HCT116 (cell line): ENCODE data around the gene ZNF862. TPM values are rescaled to one million over a fixed set of nuclear protein-coding genes. Genes with fewer than 3 reads are reported as not detected.

ENCODE experiments used
- ATAC-seq: fragments of 200-7000 bp; cut with Tn5 transposase; 2 replicates; pipeline ENCODE4 v1.9.1; 2020; ENCODE audit warnings: mild to moderate bottlenecking, moderate library complexity
- BruUV-seq: library from RNA; stranded (reverse); fragments of 400-500 nt; replicated peaks from 2 replicates; lab custom pipeline; 2021; lab: Mats Ljungman, UMichigan
- CTCF ChIA-PET: fragments of 300-600 bp; sonication (Branson Sonifier 250); formaldehyde crosslinking; loops from one replicate; lab custom pipeline; 2021; ENCODE audit warnings: antibody characterized with exemption; lab: Charles Lee
- POLR2A ChIA-PET: fragments of 300-600, 350-600 bp; sonication (Branson Sonifier 250); formaldehyde crosslinking; loops from one replicate; lab custom pipeline; 2021; ENCODE audit warnings: antibody characterized with exemption; lab: Charles Lee
- RAD21 ChIA-PET, 2 experiments: fragments of 300-600 bp; sonication (Branson Sonifier 250); formaldehyde crosslinking; loops; one replicate each; lab custom pipeline; 2023; ENCODE audit warnings: low total read pairs in 2 of 2; ENCODE audit not compliant: uncharacterized antibody in 2 of 2, unreplicated experiment in 2 of 2, low non-redundant PET in 1 of 2; lab: Charles Lee
- DNase-seq: peaks from one replicate; pipeline ENCODE4 v3.0.0-alpha.2; 2010; ENCODE audit warnings: low read depth, low spot score
- H2AFZ ChIP-seq: fragments of 200-600 bp; shearing (Covaris generic), sonication (generic); 2 replicates; pipeline ENCODE4 v1.6.1; 2017; ENCODE audit warnings: low read depth, mixed run types, mixed read lengths, antibody characterized with exemption, low read length; ENCODE audit not compliant: poor library complexity, severe bottlenecking
- H3K27ac ChIP-seq: 2 replicates; pipeline ENCODE4 v1.5.1; 2012; ENCODE audit warnings: low read depth, low read length
- H3K27me3 ChIP-seq: fragments of 200-600 bp; sonication (generic); 2 replicates; pipeline ENCODE4 v1.6.1; 2016; ENCODE audit warnings: mixed run types, low read length, mixed read lengths; ENCODE audit not compliant: insufficient read depth
- H3K36me3 ChIP-seq, 2 experiments: fragments of 200-500 bp in 1 of 2; fragments of 200-600 bp in 1 of 2; sonication (Bioruptor generic) in 1 of 2; sonication (generic) in 1 of 2; 2 replicates each; pipeline versions ENCODE4 v1.5.1 to v1.6.1; 2014 to 2016; ENCODE audit warnings: low read length in 2 of 2, inconsistent platforms in 1 of 2, mixed read lengths in 1 of 2, mixed run types in 1 of 2; ENCODE audit not compliant: insufficient read depth in 2 of 2, control insufficient read depth in 1 of 2
- H3K4me1 ChIP-seq, 2 experiments: fragments of 200-600 bp in 1 of 2; sonication (generic) in 1 of 2; 2 replicates each; pipeline versions ENCODE4 v1.5.1 to v1.6.1; 2012 to 2017; ENCODE audit warnings: low read length in 2 of 2, inconsistent platforms in 1 of 2, mild to moderate bottlenecking in 1 of 2, mixed read lengths in 1 of 2, mixed run types in 1 of 2, moderate library complexity in 1 of 2; ENCODE audit not compliant: insufficient read depth in 2 of 2, control insufficient read depth in 1 of 2
- H3K4me2 ChIP-seq: fragments of 200-600 bp; sonication (generic); 2 replicates; pipeline ENCODE4 v1.6.1; 2017; ENCODE audit warnings: mixed run types, low read length, mixed read lengths
- H3K4me3 ChIP-seq, 2 experiments: fragments of 200-600 bp in 1 of 2; sonication (generic) in 1 of 2; replicated peaks in 1 of 2; 2 replicates each; pipeline ENCODE4 v1.5.1; 2011 to 2016; ENCODE audit warnings: low read length in 2 of 2, control low read depth in 1 of 2, low read depth in 1 of 2, mild to moderate bottlenecking in 1 of 2, mixed read lengths in 1 of 2, mixed run types in 1 of 2
- H3K79me2 ChIP-seq: fragments of 200-600 bp; sonication (generic); 2 replicates; pipeline ENCODE4 v1.6.1; 2017; ENCODE audit warnings: mild to moderate bottlenecking, mixed run types, low read length, moderate library complexity, mixed read lengths; ENCODE audit not compliant: insufficient read depth
- H3K9ac ChIP-seq: fragments of 200-600 bp; sonication (generic); 2 replicates; pipeline ENCODE4 v1.6.1; 2016; ENCODE audit warnings: low read length, mixed read lengths
- H3K9me2 ChIP-seq: fragments of 200-600 bp; sonication (generic), shearing (Covaris generic); 2 replicates; pipeline ENCODE4 v1.6.1; 2017; ENCODE audit warnings: mixed run types, mild to moderate bottlenecking, moderate library complexity; ENCODE audit not compliant: insufficient read depth
- H3K9me3 ChIP-seq, 2 experiments: fragments of 200-500 bp in 1 of 2; fragments of 200-600 bp in 1 of 2; sonication (Bioruptor generic) in 1 of 2; sonication (generic) in 1 of 2; 2 replicates each; pipeline ENCODE4 v1.6.1; 2014 to 2017; ENCODE audit warnings: low read length in 2 of 2, mixed read lengths in 2 of 2, inconsistent platforms in 1 of 2, low read depth in 1 of 2, mild to moderate bottlenecking in 1 of 2, mixed run types in 1 of 2, moderate library complexity in 1 of 2; ENCODE audit not compliant: control insufficient read depth in 1 of 2, insufficient read depth in 1 of 2
- H4K20me1 ChIP-seq: fragments of 200-600 bp; sonication (generic), shearing (Covaris generic); 2 replicates; pipeline ENCODE4 v1.6.1; 2017; ENCODE audit warnings: mixed run types, mild to moderate bottlenecking, moderate library complexity; ENCODE audit not compliant: insufficient read depth
- POLR2A ChIP-seq: IDR thresholded peaks from 2 replicates; pipeline ENCODE4 v1.7.0; 2011; ENCODE audit warnings: borderline replicate concordance; ENCODE audit not compliant: insufficient read depth, insufficient read length; ENCODE audit errors: extremely low read depth
- RAD21 ChIP-seq: IDR thresholded peaks from 2 replicates; pipeline ENCODE4 v1.6.1; 2012; ENCODE audit warnings: low read depth, mild to moderate bottlenecking
- SRF ChIP-seq: IDR thresholded peaks from 2 replicates; pipeline ENCODE4 v1.6.1; 2012; ENCODE audit warnings: low read depth
- YY1 ChIP-seq: IDR thresholded peaks from 2 replicates; pipeline ENCODE4 v1.6.1; 2011; ENCODE audit warnings: low read length, low read depth, moderate library complexity, mild to moderate bottlenecking; ENCODE audit not compliant: insufficient replicate concordance; ENCODE audit errors: extremely low read depth
- intact Hi-C: fragments of 100-400 bp; cut with micrococcal nuclease; formaldehyde crosslinking; loops from 2 replicates; pipeline ENCODE4 v1.10.0; 2022
- total RNA-seq: library from RNA; stranded (reverse); gene quantifications from one replicate; pipeline ENCODE4 v1.2.1, GENCODE V29; 2021; ENCODE audit not compliant: unreplicated experiment
- TF ChIP-seq, protein P1 (sequence below): IDR thresholded peaks from 2 replicates; pipeline ENCODE4 v1.6.1; 2011; ENCODE audit warnings: mild to moderate bottlenecking, low read length, moderate library complexity; ENCODE audit not compliant: insufficient replicate concordance; ENCODE audit errors: extremely low read depth
- TF ChIP-seq, protein P2 (sequence below): IDR thresholded peaks from 2 replicates; pipeline ENCODE4 v1.6.1; 2012
- TF ChIP-seq, protein P3 (sequence below), 3 experiments: fragments of 200-600 bp in 1 of 3; sonication (generic) in 1 of 3; IDR thresholded peaks in 2 of 3; conservative IDR thresholded peaks in 1 of 3; 2 replicates each; pipeline ENCODE4 v1.5.1; 2012 to 2017; ENCODE audit warnings: low read depth in 2 of 3, low read length in 2 of 3, antibody characterized with exemption in 1 of 3, borderline replicate concordance in 1 of 3, control low read depth in 1 of 3, mild to moderate bottlenecking in 1 of 3, mixed read lengths in 1 of 3, mixed run types in 1 of 3, moderate library complexity in 1 of 3; ENCODE audit not compliant: insufficient read depth in 1 of 3

Gene ZNF862
- total RNA-seq, 1 experiment from 2014 or later: 8.5 TPM

DNA sequence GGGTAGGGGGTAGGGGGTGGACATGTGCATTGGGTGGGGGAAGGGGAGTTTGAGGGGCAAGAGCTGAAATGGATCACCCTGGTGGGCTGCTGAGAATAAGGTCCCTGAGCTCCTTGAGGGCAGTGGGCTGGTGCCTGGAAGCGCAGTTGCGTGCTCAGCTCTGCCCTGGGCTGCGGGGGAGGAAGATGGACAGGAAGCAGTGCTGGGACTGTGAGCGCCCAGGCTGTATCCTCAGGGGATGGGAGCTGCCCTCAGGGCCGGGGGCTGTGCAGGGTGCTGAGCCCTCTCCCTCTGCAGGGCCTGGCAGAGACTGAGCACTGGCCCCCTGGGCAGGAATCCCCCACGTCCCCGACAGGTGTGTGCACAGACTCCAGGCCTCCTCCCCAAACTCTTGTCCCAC is 40.4 kb upstream of the ZNF862 start:
- Histone ChIP-seq H3K4me3 (no peak overlapping the region), H3K36me3 (no peaks in the 10 kb centered on the region), H2AFZ (no peak overlapping the region), H4K20me1 (no peaks in the 10 kb centered on the region), H3K9me3 (no peaks in the 10 kb centered on the region), H3K9ac (no peak overlapping the region)
- DNase-seq: no peak
- POLR2A ChIA-PET: no interaction called here
- intact Hi-C loops: no loop called here
- no TSS peak for BruUV-seq
- no peak for TF ChIP-seq SRF
- TF ChIP-seq YY1: no peak
- no peak for TF ChIP-seq POLR2A
- TF ChIP-seq, all 23 proteins: peak for 0
- ChIA-PET CTCF (interaction anchor here (1.0 kb wide), 1 partner anchor 9 kb away, joined by 4 read pairs; no protein-coding TSS in a partner anchor), RAD21 (no interaction called here)
- H3K79me2 ChIP-seq: no peaks in the 10 kb centered on the region
- H3K4me1 ChIP-seq: no peaks in the 10 kb centered on the region
- no peak overlapping the region for H3K27ac ChIP-seq
- H3K4me2 ChIP-seq: no peak overlapping the region
- no peaks in the 10 kb centered on the region for H3K9me2 ChIP-seq
- no peak for ATAC-seq
- no peaks in the 10 kb centered on the region for H3K27me3 ChIP-seq

DNA sequence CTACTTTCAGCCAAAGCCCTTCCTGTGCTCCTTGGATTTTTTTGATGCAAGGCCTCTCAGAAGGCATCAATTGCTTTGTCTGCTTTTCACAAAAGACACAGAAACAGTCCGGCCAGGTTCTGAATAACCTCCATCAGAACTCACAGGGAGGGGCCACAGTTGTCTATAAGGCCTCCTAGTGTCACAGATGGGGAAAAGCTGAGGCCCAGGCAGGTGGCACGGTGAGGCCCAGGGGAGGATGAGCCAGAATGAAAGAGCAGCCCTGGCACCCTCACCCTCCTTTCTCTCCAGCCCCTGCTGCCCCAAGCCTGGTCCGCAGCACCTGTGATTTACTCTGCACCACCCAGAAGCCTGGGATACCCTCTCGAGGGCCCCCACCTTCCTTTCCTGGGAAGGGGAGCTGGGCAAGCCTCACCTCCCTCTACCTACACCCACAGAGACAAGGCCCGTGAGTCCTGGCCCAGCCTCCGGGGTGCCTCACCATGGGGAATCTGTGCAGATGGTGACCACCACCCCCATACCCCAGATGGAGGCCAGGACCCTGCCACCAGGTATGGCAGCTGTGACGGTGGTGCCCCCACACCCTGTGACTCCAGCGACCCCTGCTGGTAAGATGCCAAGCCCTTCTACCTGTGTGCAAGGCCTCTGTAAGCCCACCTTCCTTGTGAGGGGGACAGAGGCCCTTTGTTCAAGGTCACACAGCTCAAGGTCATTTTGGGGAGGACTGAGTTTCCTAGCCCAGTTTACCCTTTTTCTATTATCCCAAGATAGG is 38.6 kb upstream of the ZNF862 start:
- ChIA-PET POLR2A (no interaction called here), CTCF (interaction anchor here (1.2 to 2.5 kb wide), 5 partner anchors 28 to 175 kb away, joined by 3 to 10 read pairs (median 3); no protein-coding TSS in a partner anchor), RAD21 (interaction anchor here (0.7 to 1.4 kb wide), 2 partner anchors 136 to 137 kb away, joined by 4 read pairs; no protein-coding TSS in a partner anchor)
- H3K36me3 ChIP-seq: no peaks in the 10 kb centered on the region
- no peak for DNase-seq
- H3K4me2 ChIP-seq: no peak overlapping the region
- no peak overlapping the region for H2AFZ ChIP-seq
- no peak overlapping the region for H3K4me3 ChIP-seq
- H3K79me2 ChIP-seq: no peaks in the 10 kb centered on the region
- no peaks in the 10 kb centered on the region for H3K4me1 ChIP-seq
- H3K9me2 ChIP-seq: no peaks in the 10 kb centered on the region
- H3K9ac ChIP-seq: no peak overlapping the region
- BruUV-seq: no TSS peak
- H4K20me1 ChIP-seq: no peaks in the 10 kb centered on the region
- intact Hi-C loops: loop anchor here (1.0 kb wide), 1 partner anchor 137 kb away; no protein-coding TSS in a partner anchor
- no peaks in the 10 kb centered on the region for H3K9me3 ChIP-seq
- TF ChIP-seq, protein P1, sequence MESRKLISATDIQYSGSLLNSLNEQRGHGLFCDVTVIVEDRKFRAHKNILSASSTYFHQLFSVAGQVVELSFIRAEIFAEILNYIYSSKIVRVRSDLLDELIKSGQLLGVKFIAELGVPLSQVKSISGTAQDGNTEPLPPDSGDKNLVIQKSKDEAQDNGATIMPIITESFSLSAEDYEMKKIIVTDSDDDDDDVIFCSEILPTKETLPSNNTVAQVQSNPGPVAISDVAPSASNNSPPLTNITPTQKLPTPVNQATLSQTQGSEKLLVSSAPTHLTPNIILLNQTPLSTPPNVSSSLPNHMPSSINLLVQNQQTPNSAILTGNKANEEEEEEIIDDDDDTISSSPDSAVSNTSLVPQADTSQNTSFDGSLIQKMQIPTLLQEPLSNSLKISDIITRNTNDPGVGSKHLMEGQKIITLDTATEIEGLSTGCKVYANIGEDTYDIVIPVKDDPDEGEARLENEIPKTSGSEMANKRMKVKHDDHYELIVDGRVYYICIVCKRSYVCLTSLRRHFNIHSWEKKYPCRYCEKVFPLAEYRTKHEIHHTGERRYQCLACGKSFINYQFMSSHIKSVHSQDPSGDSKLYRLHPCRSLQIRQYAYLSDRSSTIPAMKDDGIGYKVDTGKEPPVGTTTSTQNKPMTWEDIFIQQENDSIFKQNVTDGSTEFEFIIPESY: no peak
- TF ChIP-seq RAD21: peak; percentile 77
- TF ChIP-seq, protein P2, sequence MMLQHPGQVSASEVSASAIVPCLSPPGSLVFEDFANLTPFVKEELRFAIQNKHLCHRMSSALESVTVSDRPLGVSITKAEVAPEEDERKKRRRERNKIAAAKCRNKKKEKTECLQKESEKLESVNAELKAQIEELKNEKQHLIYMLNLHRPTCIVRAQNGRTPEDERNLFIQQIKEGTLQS: no peak
- TF ChIP-seq, protein P3, sequence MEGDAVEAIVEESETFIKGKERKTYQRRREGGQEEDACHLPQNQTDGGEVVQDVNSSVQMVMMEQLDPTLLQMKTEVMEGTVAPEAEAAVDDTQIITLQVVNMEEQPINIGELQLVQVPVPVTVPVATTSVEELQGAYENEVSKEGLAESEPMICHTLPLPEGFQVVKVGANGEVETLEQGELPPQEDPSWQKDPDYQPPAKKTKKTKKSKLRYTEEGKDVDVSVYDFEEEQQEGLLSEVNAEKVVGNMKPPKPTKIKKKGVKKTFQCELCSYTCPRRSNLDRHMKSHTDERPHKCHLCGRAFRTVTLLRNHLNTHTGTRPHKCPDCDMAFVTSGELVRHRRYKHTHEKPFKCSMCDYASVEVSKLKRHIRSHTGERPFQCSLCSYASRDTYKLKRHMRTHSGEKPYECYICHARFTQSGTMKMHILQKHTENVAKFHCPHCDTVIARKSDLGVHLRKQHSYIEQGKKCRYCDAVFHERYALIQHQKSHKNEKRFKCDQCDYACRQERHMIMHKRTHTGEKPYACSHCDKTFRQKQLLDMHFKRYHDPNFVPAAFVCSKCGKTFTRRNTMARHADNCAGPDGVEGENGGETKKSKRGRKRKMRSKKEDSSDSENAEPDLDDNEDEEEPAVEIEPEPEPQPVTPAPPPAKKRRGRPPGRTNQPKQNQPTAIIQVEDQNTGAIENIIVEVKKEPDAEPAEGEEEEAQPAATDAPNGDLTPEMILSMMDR (IDR thresholded peaks at IDR 0.05 in 2 of 3, conservative IDR thresholded peaks at IDR 0.05 in 1 of 3; ENCODE audit: borderline replicate concordance in 1 of 3, insufficient read depth in 1 of 3, low read depth in 2 of 3, low read length in 2 of 3): peak; percentile 35 to 65 (median 57); a peak in 5 of 6 replicates
- H3K27me3 ChIP-seq: no peaks in the 10 kb centered on the region
- no peak overlapping the region for H3K27ac ChIP-seq
- ATAC-seq: peak; percentile 54
